HFFc6 (cell line): ENCODE results near the gene MOSPD2. TPM values are rescaled to one million over a fixed set of nuclear protein-coding genes. Genes with fewer than 3 reads are reported as not detected.
A peak's percentile ranks its signal among the peaks of the same experiment; 100 is the strongest.

Experiments used
- DNase-seq: peaks from one replicate; pipeline ENCODE4 v3.0.0-alpha.2; 2018
- H3K27ac Mint-ChIP-seq: 2 replicates; pipeline ENCODE4 v1.8.0; 2020; ENCODE audit warnings: mild to moderate bottlenecking, mixed read lengths
- H3K27me3 Mint-ChIP-seq: 2 replicates; pipeline ENCODE4 v1.8.0; 2021; ENCODE audit warnings: mild to moderate bottlenecking, moderate library complexity, mixed read lengths; ENCODE audit not compliant: insufficient read depth
- H3K36me3 Mint-ChIP-seq: 2 replicates; pipeline ENCODE4 v1.8.0; 2021; ENCODE audit warnings: low read depth, mixed read lengths
- H3K4me1 Mint-ChIP-seq: 2 replicates; pipeline ENCODE4 v1.8.0; 2020; ENCODE audit warnings: low read depth, mixed read lengths
- H3K4me3 Mint-ChIP-seq: 2 replicates; pipeline ENCODE4 v1.8.0; 2020; ENCODE audit warnings: mild to moderate bottlenecking, moderate library complexity, mixed read lengths
- H3K9me3 Mint-ChIP-seq: 2 replicates; pipeline ENCODE4 v1.8.0; 2020; ENCODE audit warnings: mild to moderate bottlenecking, mixed read lengths
- total RNA-seq, 6 experiments: library from RNA; stranded (reverse); fragmentation: NEBNext Ultra II Directional; extraction: Animal tissue kit (Norgen Biotek cat#: 25700); gene quantifications; 2 replicates in 1 of 6; 3 replicates in 5 of 6; pipeline ENCODE4 v1.2.3, GENCODE V29; 2021
- TF ChIP-seq, protein P1 (sequence below): fragments of 200-600 bp; sonication (generic); IDR thresholded peaks from 2 replicates; pipeline ENCODE4 v1.5.0; 2021; ENCODE audit warnings: antibody characterized with exemption, mild to moderate bottlenecking

The MOSPD2 gene
- total RNA-seq, 6 experiments from 2014 or later, result 22.0 to 28.2 (median 25.1) TPM

DNA sequence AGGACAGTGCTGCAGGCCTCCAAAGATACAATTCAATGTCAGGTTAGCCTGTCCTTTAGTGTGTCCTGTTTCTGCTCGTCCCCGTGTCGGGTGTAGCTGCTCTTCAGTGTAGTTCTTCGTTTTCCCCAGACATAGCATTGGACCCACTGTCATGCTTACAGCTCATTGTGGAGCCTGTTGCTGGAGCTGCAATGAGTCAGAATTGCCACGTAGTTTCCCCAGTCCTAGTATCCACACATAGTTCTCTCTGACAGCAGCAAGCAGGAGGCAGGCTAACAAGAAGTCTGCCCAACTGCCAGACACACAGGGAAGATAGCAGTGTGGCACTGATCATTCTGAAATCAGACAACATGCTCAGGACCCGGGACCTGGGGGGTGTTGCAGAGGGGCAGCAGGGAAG lies 49.2 kb downstream of the MOSPD2 start:
- H3K4me1 Mint-ChIP-seq, result peaks cover 74% of the 10 kb centered on the region
- DNase-seq, result peak; percentile 88
- peak overlapping the region; percentile 66 for H3K4me3 Mint-ChIP-seq
- no peaks in the 10 kb centered on the region for H3K9me3 Mint-ChIP-seq
- peak overlapping the region; percentile 93 for H3K27ac Mint-ChIP-seq
- H3K36me3 Mint-ChIP-seq, result peaks cover 16% of the 10 kb centered on the region
- TF ChIP-seq, protein P1, sequence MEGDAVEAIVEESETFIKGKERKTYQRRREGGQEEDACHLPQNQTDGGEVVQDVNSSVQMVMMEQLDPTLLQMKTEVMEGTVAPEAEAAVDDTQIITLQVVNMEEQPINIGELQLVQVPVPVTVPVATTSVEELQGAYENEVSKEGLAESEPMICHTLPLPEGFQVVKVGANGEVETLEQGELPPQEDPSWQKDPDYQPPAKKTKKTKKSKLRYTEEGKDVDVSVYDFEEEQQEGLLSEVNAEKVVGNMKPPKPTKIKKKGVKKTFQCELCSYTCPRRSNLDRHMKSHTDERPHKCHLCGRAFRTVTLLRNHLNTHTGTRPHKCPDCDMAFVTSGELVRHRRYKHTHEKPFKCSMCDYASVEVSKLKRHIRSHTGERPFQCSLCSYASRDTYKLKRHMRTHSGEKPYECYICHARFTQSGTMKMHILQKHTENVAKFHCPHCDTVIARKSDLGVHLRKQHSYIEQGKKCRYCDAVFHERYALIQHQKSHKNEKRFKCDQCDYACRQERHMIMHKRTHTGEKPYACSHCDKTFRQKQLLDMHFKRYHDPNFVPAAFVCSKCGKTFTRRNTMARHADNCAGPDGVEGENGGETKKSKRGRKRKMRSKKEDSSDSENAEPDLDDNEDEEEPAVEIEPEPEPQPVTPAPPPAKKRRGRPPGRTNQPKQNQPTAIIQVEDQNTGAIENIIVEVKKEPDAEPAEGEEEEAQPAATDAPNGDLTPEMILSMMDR, result no peak
- H3K27me3 Mint-ChIP-seq, result no peaks in the 10 kb centered on the region

DNA sequence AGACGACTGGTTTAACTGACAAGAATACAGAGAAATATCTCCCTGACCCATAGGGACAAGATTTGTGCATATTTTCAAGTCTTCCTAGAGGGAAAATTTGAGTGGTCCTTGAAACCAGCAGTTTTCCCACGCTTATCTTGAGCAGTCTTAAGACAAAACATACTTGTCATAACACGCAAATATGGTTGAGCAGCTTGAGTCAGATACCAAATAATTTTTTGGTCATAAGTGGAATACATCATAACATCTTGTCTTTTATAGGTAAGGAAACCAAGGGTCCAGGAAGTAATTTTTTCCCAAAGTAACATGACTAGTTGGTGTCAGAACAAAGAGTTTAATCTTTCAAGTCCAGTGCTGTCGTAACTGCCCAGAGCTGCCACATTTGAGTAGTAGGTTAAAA lies 50.5 kb downstream of the MOSPD2 start:
- TF ChIP-seq, protein P1, result no peak
- peaks cover 83% of the 10 kb centered on the region for H3K4me1 Mint-ChIP-seq
- no peak overlapping the region for H3K4me3 Mint-ChIP-seq
- peaks cover 7% of the 10 kb centered on the region; the same call in 1 of the 2 replicates for H3K36me3 Mint-ChIP-seq
- peak overlapping the region; percentile 93 for H3K27ac Mint-ChIP-seq
- no peak for DNase-seq
- no peaks in the 10 kb centered on the region for H3K27me3 Mint-ChIP-seq
- H3K9me3 Mint-ChIP-seq, result no peaks in the 10 kb centered on the region

DNA sequence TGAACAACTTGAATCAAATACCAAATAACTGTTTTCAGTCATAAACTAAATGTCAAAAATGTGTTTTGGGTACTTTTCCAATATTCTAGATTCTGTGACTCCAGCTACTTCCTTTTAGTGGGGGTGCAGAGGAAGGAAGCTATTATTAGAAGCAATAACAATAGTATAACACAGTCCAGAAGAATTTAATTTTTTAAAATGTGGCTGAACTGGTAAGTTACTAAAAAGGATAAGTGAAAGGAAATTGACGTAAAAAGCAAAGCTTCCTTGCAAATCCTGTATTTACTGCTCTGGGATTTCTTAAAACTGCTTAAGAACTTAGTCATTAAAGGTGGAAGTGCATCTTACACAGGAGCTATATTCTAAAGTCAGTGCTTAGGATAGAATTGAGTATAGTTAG lies 53.2 kb downstream of the MOSPD2 start:
- H3K36me3 Mint-ChIP-seq, result peaks cover 7% of the 10 kb centered on the region; the same call in 1 of the 2 replicates
- peaks cover 65% of the 10 kb centered on the region for H3K4me1 Mint-ChIP-seq
- H3K4me3 Mint-ChIP-seq, result peak overlapping the region; percentile 62
- peak overlapping the region; percentile 76 for H3K27ac Mint-ChIP-seq
- H3K27me3 Mint-ChIP-seq, result no peaks in the 10 kb centered on the region
- H3K9me3 Mint-ChIP-seq, result no peaks in the 10 kb centered on the region
- no peak for DNase-seq
- TF ChIP-seq, protein P1, result no peak

DNA sequence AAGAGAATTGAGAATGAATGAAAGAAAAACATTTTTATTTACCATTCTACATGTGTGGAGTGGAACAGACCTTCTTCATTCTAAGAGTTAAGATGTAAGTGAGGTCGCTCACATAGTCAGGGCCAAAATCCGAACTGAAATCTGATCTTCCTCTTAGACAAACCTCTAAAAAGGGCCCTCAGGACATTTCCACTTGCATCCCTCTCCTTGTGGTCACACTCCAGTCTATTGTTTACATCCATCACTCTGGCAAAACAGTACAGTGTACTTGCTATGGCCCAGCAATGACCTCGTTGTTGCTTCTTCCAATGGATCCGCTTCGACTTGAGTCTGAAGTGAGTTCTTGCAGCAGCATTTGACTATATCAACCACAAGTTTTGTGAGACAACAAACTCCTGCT lies 54.2 kb downstream of the MOSPD2 start:
- H3K27me3 Mint-ChIP-seq, result no peaks in the 10 kb centered on the region
- peak overlapping the region; percentile 52; the same call in 1 of the 2 replicates for H3K4me3 Mint-ChIP-seq
- TF ChIP-seq, protein P1, result no peak
- H3K27ac Mint-ChIP-seq, result peak overlapping the region; percentile 76
- peak; percentile 54 for DNase-seq
- peaks cover 64% of the 10 kb centered on the region for H3K4me1 Mint-ChIP-seq
- H3K36me3 Mint-ChIP-seq, result peaks cover 4% of the 10 kb centered on the region; the same call in 1 of the 2 replicates
- no peaks in the 10 kb centered on the region for H3K9me3 Mint-ChIP-seq

DNA sequence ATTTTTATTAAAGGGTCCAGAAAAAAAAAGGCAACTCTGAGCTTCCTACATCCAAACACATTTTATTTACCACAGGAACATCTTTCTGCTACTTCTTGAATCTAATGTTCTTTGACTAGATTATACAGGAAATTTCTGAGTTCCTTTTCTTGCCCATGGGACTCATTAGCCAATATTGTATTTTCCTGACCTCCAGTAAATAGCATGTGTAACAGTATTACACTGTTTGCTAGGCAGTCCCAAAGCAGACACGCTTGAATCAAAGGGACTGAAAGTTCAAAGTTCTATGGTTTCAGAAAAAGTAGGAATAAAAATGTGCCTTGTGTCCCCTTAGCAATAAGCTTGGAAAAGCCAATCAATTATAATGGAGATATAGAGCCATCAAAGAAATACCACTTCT lies 57.4 kb downstream of the MOSPD2 start:
- TF ChIP-seq, protein P1, result no peak
- DNase-seq, result no peak
- no peak overlapping the region for H3K4me3 Mint-ChIP-seq
- peaks cover 50% of the 10 kb centered on the region for H3K4me1 Mint-ChIP-seq
- H3K27me3 Mint-ChIP-seq, result no peaks in the 10 kb centered on the region
- H3K9me3 Mint-ChIP-seq, result no peaks in the 10 kb centered on the region
- no peaks in the 10 kb centered on the region for H3K36me3 Mint-ChIP-seq
- no peak overlapping the region for H3K27ac Mint-ChIP-seq

DNA sequence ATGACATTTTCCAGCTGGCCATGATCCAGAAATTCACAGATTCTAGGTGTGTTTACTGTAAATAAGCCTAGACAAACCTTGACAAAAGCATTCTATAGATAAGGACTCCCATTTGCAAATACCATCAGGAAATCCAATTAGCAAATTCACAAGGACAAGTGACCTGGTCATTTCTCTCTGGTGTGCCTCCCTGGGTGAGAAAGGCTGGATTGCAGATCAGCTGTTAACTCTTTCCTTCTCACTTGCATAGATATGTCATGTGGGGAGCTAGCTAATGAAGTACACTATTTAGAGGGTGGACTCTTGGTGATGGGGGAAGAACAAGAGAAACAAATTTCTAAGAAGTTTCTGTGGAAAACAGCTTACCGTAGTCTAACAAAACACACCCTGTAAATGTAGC lies 58.9 kb downstream of the MOSPD2 start:
- Mint-ChIP-seq H3K4me1 (peaks cover 48% of the 10 kb centered on the region), H3K9me3 (no peaks in the 10 kb centered on the region), H3K27me3 (no peaks in the 10 kb centered on the region), H3K27ac (no peak overlapping the region), H3K36me3 (no peaks in the 10 kb centered on the region), H3K4me3 (no peak overlapping the region)
- no peak for DNase-seq
- TF ChIP-seq, protein P1, result no peak
